Duodenal mucosa (tissue), 2 donors: Measurements from ENCODE around the gene AIFM1.

Experiments
- H3K27ac ChIP-seq: one replicate; pipeline ENCODE4 v1.7.0; 2013; ENCODE audit warnings: low read depth, low read length
- H3K27me3 ChIP-seq, 2 donors: one replicate each; pipeline ENCODE4 v1.7.0; 2013; ENCODE audit warnings: low read length in 2 of 2, control low read depth in 1 of 2; ENCODE audit not compliant: insufficient read depth in 2 of 2, control insufficient read depth in 1 of 2
- H3K36me3 ChIP-seq, 2 donors: one replicate each; pipeline ENCODE4 v1.7.0; 2013; ENCODE audit warnings: low read length in 2 of 2, control low read depth in 1 of 2; ENCODE audit not compliant: insufficient read depth in 2 of 2, control insufficient read depth in 1 of 2
- H3K4me1 ChIP-seq, 2 donors: one replicate each; pipeline ENCODE4 v1.7.0; 2013; ENCODE audit warnings: low read length in 2 of 2, control low read depth in 1 of 2; ENCODE audit not compliant: insufficient read depth in 2 of 2, control insufficient read depth in 1 of 2
- H3K4me3 ChIP-seq, 2 donors: one replicate each; pipeline ENCODE4 v1.7.0; 2013; ENCODE audit warnings: low read length in 2 of 2, low read depth in 1 of 2
- H3K9ac ChIP-seq, 2 donors: one replicate each; pipeline ENCODE4 v1.7.0; 2013; ENCODE audit warnings: low read length in 2 of 2, low read depth in 1 of 2
- H3K9me3 ChIP-seq, 2 donors: one replicate each; pipeline ENCODE4 v1.7.0; 2013; ENCODE audit warnings: low read length in 2 of 2, control low read depth in 1 of 2; ENCODE audit not compliant: control insufficient read depth in 1 of 2

AIFM1 gene

DNA sequence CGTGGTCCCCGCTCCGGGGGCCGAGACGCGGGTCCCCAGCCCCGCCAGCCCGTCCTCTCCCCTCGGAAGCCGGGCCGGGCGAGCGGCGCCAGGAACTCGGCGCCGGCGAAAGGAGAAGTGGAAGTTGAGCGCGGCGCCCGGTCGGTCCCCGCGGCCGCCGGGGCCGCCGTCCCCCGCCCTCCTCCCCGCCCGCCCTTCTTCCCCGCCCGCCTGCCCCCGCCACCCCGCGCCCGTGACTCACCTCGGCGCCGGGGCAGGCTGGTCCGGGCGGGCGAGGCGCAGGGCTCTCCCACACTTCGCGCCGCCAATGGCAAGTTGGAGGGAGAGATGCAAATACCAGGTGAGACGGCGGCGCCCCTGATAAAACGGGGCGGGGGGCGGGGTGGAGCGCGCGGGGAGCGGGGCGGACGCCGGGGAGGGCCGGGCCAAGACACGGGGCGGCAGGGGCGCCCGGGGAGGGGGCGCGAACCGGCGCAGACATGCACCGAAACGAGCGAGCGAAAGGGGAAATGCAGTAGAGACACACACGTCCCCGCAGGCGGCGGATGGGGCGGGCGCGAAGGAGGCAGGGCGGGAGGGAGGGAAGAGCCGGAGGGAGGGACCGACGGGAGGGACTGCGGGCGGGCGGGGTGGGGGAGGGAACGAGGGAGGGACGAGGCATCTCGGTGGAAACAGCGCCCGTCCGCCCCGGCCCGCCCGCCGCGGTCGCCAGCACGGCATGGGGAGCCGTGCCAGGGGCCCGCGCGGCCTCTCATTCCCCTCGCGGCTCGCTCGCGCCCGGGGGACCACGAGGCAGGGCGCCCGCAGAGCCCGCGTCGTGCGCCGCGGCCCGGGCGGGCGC is 55.0 kb downstream of the AIFM1 start, which contains the start of gene ELF4:
TSS of gene ELF4 (minus strand) at position 119 of the 841 bp plus-strand sequence. CDS start 29,167 bp downstream, outside the sequence.
- Histone ChIP-seq H3K36me3 (no peaks in the 10 kb centered on the region), H3K4me3 (peak within 1 kb of the TSS; percentile 69 to 80), H3K4me1 (peaks cover 11 to 25% of the 10 kb centered on the region in 2 donors), H3K9me3 (no peaks in the 10 kb centered on the region), H3K9ac (peak within 1 kb of the TSS; percentile 68 to 70), H3K27ac (peak within 1 kb of the TSS; percentile 83), H3K27me3 (no peaks in the 10 kb centered on the region)

DNA sequence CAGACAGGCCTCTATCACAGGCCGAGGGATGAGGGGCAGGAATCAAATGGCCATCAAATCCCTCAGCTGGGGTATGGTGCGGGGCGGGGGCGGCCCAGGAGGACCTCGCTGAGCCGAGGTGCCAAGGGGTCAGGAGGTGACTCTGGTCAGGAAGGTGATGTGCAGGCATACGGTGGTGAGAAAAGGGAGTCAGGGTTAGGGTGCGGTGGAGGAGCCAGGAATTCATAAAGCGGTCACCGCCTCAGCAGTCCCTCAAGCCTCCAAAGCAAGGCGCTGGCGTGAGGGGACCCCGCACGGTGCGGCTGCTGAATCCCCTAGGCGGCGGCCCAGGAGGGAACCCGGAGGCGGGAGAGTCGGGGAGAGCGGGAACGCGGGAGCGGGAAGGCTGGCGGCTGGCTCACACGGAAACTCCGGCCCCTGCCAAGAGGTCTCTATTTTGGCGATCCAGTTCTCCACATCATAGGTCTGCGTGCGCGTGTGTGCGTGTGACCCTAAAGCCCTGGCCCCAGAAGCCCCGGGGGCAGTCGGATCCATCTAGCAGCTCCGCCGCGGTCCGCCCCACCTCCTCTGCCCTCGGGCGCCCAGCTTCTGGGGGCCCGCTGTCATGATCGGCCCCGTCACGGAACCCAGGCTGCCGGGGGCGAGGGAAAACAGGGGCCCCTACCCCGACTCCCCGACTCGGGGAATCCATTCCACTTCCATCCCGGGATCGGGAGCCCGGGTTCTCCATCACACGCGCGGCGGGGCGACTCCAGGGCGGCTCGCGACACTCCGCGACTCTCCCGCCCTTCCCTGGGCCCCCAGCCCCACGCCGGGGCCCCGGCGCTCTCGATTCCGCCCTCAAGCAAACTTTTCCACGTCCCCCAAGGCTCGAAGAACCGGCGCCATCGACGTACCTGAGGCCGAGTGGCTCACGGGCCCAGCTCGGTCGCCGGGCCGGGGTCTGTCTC is 55.9 kb downstream of the AIFM1 start:
- Histone ChIP-seq H3K27ac (peak overlapping the region; percentile 83), H3K9ac (peak overlapping the region; percentile 68 to 70), H3K4me1 (peaks cover 11 to 25% of the 10 kb centered on the region in 2 donors)

DNA sequence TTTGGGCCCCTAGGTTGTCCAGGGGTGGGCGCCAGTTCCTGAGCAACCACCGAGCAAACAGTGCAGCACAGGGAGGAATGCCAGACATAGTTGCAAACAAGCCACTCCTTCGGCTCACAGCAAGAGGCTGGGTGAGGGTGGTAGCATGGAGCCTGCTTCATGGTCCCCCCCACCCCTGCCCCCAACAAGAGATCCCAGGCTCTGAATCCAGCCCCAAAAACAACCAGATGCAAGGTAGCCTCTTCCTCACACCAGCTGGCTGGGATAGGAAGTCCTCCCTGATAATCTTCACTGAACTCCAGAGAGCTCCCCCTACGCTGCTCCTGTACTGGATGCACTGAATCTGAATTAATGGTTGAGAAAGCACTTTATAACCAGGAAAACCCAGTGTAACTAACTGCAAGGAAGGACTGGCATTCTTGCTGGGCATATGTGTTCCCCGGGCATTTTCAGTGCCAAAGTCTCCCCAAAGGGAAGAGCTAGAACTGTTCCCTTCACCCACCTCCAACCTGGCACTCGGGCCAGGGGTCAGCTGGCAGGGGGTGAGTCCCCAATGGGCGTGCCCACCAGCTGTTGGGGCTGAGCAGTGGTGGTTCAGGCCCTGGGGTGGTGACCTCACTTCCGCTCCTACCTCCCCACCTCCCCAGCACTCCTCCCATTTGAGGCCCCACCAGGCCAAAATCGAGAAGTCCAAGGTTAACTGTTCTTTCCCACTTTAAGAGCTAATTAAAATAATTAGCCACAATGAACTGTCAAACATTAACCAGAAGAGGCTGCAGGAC is 56.8 kb downstream of the AIFM1 start:
- H3K27ac ChIP-seq, result peak overlapping the region; percentile 83
- H3K4me1 ChIP-seq, result peaks cover 11 to 25% of the 10 kb centered on the region in 2 donors
- H3K36me3 ChIP-seq, result no peaks in the 10 kb centered on the region
- no peaks in the 10 kb centered on the region for H3K9me3 ChIP-seq
- H3K27me3 ChIP-seq, result no peaks in the 10 kb centered on the region
- peak overlapping the region; percentile 69 to 80 for H3K4me3 ChIP-seq
- peak overlapping the region; percentile 68 to 70 for H3K9ac ChIP-seq

More for the DNA sequence above, 55.9 kb downstream of the AIFM1 start:
- no peaks in the 10 kb centered on the region for H3K9me3 ChIP-seq
- H3K36me3 ChIP-seq, result no peaks in the 10 kb centered on the region
- H3K4me3 ChIP-seq, result peak overlapping the region; percentile 69 to 80
- no peaks in the 10 kb centered on the region for H3K27me3 ChIP-seq

DNA sequence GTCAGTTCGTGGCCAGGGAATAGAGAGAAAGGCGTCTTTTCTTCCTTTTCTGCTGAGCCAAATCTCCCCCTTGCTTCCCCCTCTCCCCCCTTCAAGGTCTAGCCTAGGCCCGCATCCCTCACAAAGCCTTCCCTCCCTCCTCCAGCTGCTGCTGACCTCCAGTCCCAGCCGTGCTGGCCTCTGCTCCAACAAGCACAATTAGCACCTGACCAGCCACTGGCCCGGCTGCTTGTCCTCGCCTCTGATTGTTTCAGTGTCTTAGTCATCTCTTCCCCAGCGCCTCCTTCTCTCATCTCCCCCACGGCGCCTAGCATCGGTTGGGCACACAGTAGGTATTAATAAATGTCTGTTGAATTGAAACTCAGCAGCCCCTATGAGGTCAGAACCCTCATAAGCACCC is 59.6 kb downstream of the AIFM1 start:
- no peaks in the 10 kb centered on the region for H3K27me3 ChIP-seq
- no peak overlapping the region for H3K9ac ChIP-seq
- peaks cover 11 to 25% of the 10 kb centered on the region in 2 donors for H3K4me1 ChIP-seq
- no peaks in the 10 kb centered on the region for H3K36me3 ChIP-seq
- no peaks in the 10 kb centered on the region for H3K9me3 ChIP-seq
- no peak overlapping the region for H3K4me3 ChIP-seq
- no peak overlapping the region for H3K27ac ChIP-seq

DNA sequence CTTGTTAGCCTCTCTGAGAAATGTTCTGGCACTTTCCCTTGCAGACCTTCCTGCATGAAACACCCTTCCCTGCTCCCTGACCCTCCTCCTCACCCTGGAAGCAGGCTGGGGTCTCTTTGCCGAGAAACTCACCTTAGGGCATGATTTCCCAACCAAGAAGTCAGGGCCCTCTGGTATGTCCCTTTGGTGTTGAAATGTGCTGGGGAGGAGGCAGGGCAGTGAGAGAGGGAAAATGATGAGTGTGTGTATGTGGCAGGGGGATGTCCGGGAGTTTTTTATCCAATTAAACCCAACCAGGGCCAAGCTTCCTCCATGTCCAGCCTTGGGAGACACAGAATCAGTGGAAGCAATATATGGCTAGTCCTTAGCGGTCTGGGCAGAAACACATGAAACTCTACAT is 60.4 kb downstream of the AIFM1 start:
- no peaks in the 10 kb centered on the region for H3K27me3 ChIP-seq
- no peak overlapping the region for H3K9ac ChIP-seq
- H3K4me1 ChIP-seq, result peaks cover 18 to 33% of the 10 kb centered on the region in 2 donors
- H3K27ac ChIP-seq, result no peak overlapping the region
- no peak overlapping the region for H3K4me3 ChIP-seq
- no peaks in the 10 kb centered on the region for H3K36me3 ChIP-seq
- H3K9me3 ChIP-seq, result no peaks in the 10 kb centered on the region

DNA sequence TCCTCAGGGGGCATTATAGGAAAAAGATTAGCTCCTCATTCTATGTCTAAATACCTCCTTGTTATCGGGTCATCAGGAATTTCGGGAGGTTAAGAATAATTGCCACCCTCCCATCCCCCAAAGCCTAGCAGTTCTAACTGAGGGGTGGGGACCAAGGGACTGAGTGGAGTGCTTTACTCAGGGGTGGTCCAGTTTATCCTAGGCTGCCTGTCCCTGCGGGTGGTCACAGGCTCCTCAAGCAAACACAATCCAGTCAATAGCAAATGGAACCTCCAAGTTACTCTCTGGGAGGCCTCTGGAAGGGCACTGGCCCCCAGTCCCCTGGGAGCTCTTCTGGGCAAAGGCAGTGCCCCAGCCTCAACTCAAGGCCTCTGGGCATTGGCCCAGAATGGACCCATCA is 62.0 kb downstream of the AIFM1 start:
- H3K9me3 ChIP-seq, result no peaks in the 10 kb centered on the region
- H3K27ac ChIP-seq, result no peak overlapping the region
- no peaks in the 10 kb centered on the region for H3K36me3 ChIP-seq
- H3K4me3 ChIP-seq, result no peak overlapping the region
- H3K9ac ChIP-seq, result no peak overlapping the region
- peaks cover 27 to 42% of the 10 kb centered on the region in 2 donors for H3K4me1 ChIP-seq
- no peaks in the 10 kb centered on the region for H3K27me3 ChIP-seq

DNA sequence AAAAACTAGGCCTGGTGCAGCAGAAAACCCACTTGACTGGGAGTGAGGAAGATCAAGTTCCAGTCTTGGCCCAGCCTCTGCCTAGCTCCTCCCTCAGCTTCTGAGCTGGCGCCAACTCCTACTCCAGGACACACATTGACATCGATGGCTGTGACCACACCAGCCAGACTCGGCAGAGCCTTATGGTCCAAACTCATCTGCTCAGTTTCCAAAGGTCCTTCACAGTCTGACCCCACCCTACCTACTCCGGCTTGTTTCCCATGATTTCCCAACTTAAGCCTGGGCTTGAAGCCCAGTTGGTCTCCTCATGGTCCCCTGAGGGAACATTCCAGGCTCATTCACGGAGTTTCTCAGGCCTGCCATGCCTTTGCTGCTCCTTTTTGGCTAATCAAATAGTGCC is 65.5 kb downstream of the AIFM1 start:
- H3K9me3 ChIP-seq, result no peaks in the 10 kb centered on the region
- H3K4me3 ChIP-seq, result no peak overlapping the region
- H3K36me3 ChIP-seq, result no peaks in the 10 kb centered on the region
- no peak overlapping the region for H3K9ac ChIP-seq
- H3K27ac ChIP-seq, result no peak overlapping the region
- no peaks in the 10 kb centered on the region for H3K27me3 ChIP-seq
- peaks cover 29 to 36% of the 10 kb centered on the region in 2 donors for H3K4me1 ChIP-seq

DNA sequence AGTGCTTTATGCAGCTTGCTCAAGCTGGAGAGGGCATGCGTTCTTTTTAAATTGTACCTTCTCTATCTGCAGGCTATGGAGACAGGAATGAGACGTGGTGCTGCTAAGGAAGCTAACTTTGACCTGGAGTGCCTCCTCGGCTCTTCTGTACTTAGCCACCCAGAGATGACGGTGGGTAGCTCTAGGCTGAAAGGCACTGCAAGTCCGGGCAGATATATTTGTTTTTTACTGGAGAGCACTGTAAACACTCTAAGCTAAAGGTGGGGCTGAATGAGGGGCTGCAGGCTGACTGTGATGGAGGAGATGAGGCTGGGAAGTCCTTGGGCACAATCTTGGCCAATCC is 67.5 kb downstream of the AIFM1 start:
- H3K4me1 ChIP-seq, result peaks cover 29 to 36% of the 10 kb centered on the region in 2 donors
- no peaks in the 10 kb centered on the region for H3K27me3 ChIP-seq
- H3K4me3 ChIP-seq, result no peak overlapping the region
- H3K9me3 ChIP-seq, result no peaks in the 10 kb centered on the region
- H3K27ac ChIP-seq, result peak overlapping the region; percentile 10
- H3K9ac ChIP-seq, result peak overlapping the region in 1 of 2 donors; percentile 18
- no peaks in the 10 kb centered on the region for H3K36me3 ChIP-seq

DNA sequence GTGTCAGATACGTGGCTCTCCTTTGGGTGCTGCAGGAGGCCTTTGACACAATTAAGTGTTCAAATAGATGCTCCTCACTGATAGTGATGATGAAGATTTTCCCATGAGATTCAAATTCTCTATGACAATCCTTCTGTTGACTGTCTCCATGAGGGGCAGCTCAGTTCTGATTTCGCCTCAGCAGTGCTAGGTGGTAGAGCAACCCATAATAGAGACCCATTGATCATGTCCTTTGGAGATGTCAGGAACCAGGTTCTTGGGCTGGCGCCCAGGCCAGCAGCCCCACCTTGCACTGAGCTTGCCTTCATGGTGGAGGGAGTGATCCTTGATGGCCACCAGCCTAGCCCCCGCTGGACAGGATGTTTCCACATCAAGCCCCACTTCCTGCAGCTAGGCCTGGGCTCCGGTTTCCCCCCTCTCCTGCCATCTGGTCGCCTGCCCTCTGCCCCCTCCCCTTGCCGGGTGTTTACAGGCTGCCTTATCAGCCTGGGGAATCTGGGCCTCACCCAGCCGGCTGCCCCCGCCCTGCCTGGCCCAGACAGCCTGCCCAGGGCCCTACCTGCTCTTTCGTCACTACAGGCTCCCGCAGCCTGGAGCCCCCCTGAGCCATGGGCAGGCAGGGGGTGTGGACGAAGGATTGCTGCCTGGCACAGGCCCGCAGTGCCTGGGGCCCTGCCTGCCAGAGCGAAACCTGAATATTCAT is 68.0 kb downstream of the AIFM1 start:
- peak overlapping the region in 1 of 2 donors; percentile 18 for H3K9ac ChIP-seq
- peak overlapping the region; percentile 10 for H3K27ac ChIP-seq
- H3K4me3 ChIP-seq, result no peak overlapping the region
- H3K9me3 ChIP-seq, result no peaks in the 10 kb centered on the region
- H3K36me3 ChIP-seq, result no peaks in the 10 kb centered on the region
- H3K27me3 ChIP-seq, result no peaks in the 10 kb centered on the region
- peaks cover 31 to 38% of the 10 kb centered on the region in 2 donors for H3K4me1 ChIP-seq
